ENCODE results near the gene VPS4B.
"Not testable (repeated sequence)": the region's sequence is repeated elsewhere in the genome, so short reads cannot be mapped to it uniquely, and the experiment has no call there.

Gene VPS4B

DNA sequence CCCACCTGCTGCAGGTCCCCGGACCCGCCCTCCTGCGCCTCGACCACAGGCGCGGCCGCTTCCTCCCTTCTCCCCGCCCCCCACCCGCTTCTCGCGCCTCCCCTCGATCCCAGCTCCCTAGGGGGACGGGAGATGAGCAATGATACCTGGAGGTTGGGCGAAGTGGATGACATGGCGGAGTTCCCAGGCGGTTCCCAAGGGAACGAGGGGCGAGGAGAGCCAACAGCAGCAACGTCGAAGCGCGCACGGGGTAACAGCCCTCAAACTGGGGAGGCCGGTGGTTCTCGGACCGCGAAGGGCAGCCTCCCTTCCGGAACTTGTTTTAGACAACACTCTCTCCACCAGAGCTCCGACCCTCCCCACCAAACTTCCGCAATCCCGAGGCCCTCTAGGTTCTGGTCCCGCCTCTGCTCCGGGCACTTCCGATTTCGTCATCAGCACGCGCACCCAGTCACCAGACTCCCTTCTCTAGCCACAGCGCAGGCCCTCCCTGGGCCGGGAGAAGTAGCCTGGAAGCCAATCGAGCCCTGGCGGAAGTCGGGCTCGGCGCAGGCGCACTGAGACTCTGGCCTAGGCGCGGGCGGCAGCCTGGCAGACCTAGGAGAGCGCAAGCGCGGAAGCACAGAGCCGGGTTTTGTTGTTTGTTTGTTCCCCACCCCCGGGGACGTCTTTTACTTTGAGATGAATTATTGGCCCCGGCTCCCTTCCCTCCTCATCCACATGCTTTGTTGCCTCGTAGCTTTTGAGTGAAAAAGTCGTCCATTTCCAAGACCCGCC lies at the start of gene VPS4B:
Gene VPS4B, minus strand, starts transcription at position 390 of the 777 bp plus-strand sequence. Its CDS starts 217 bp downstream, at position 173.
- peak; percentile 99 for DNase-seq (ENCODE audit: low read depth in 2 of 2)

- DNase-seq (ENCODE audit: low read depth in 2 of 2), result no peak
Measured at GRCh38 chr18:63470751-63471150, 48.5 kb upstream of the VPS4B start.

GRCh38 chr18:63468575-63468974 lies 46.3 kb upstream of the VPS4B start:
- no peak for DNase-seq (ENCODE audit: low read depth in 2 of 2)

DNA sequence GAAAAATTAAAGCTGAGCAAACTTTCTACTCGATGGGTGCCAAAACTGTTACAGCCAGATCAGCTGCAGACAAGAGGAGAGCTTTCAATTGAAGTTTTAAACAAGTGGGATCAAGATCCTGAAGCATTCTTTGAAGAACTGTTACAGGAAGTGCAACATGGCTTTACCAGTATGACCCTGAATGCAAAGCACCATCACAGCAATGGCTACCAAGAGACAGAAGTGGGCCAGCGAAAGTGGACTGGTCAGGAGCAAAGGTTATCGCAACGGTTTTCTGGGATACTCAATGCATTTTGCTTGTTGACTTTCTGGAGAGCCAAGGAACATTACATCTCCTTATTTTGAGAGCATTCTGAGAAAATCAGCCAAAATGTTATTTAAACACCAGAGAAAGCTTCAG lies 45.4 kb upstream of the VPS4B start:
- no peak for DNase-seq (ENCODE audit: low read depth in 2 of 2)

DNA sequence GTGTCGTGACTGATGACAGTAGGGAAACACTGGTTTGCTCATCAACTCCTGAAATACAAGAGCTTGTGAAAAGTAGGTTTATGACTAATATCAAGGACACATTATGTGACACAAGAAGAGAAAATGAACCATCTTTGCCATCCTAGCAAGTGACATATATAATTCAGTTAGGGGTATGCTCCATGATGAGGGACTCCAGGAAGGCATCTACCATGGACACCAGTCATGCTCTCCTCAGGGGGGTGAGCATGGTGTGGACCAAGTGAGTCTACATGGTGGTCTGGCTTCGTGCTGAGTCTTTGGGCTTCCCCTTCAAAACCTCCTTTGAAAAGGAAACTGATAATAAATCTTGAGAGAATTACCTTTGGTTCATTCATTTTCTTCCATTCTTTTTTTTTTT lies 42.8 kb upstream of the VPS4B start:
- no peak for DNase-seq (ENCODE audit: low read depth in 2 of 2)

DNA sequence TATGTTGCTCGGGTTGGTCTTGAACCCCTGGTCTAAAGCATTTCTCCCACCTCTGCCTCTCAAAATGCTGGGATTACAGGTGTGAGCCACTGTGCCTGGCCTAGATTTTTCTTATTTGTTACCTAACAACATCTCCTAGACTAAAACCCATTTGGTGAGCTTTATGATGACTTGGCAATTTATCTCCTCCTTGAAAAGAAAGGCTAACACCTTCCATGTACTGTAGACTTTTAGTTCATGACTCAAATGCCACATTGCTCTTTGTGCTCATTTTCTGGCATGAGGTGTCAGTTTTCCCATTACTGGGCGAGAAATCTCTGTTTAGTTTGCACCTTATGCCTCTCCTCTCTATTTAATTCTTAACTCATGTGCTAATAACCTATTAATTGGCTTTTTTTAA lies 42.2 kb upstream of the VPS4B start:
- no peak for DNase-seq (ENCODE audit: low read depth in 2 of 2)

GRCh38 chr18:63460414-63460813 lies 38.1 kb upstream of the VPS4B start:
- no peak for DNase-seq (ENCODE audit: low read depth in 2 of 2)

- no peak for DNase-seq (ENCODE audit: low read depth in 2 of 2)
Measured at GRCh38 chr18:63457977-63458376, 35.7 kb upstream of the VPS4B start.

DNA sequence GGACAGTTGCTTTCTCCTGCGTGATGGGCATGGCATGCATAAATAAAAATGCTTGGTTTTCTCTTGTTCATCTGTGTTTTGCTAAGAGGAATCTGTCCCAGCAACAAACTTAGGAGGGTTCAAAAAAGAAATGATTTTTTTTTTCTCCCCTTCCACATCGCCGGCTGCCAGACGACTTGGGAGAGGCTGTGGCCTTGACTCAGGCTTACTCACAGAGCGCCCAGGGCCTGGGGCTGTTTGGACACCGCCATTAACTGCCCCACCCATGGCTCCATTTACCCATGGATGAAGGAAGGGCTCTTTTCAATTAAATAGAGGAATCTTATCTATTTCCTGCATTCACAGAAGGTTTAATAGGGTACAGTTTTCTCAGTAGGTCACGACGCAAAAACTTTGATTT lies 32.2 kb upstream of the VPS4B start:
- no peak for DNase-seq (ENCODE audit: low read depth in 2 of 2)

DNA sequence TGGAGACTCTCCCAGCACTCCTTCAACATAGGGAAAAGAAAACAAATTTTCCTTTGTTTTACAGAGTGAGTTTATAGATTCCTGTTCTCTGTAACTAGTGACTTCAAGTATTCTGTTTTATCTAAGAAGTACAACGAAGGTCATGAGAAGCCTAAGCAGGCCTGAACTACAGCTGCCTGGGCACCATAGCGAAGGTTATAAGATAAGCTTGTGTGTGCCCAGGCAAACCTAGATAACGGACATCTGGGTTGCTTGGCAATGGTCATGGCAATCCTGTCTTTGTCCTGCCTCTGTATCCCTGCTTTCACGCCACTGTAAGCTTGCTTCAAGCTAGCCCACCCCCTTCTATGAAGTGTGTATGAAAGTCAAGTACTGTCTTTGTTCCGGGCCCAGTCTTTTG lies 30.5 kb upstream of the VPS4B start:
- not testable (repeated sequence) for DNase-seq (ENCODE audit: low read depth in 2 of 2)

- DNase-seq (ENCODE audit: low read depth in 2 of 2), result peak; percentile 2 to 10
Measured at GRCh38 chr18:63451799-63452660, 29.8 kb upstream of the VPS4B start.

DNA sequence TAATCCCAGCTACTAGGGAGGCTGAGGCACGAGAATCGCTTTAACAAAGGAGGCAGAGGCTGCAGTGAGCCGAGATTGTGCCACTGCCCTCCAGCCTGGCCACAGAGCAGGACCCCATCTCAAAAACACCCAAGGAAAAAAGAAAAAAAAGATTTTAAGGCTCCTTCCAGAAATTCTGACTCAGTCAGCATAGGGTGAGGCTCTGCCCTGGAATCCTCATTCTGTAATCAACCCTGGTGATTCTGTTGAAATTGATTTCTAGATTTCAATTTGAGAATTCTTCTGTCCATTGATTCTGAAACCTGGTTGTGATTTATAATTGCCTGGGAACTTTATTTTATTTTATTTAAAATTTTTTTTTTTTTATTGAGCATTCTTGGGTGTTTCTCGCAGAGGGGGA lies 27.1 kb upstream of the VPS4B start:
- DNase-seq (ENCODE audit: low read depth in 2 of 2), result no peak

GRCh38 chr18:63447066-63447465 lies 24.8 kb upstream of the VPS4B start:
- no peak for DNase-seq (ENCODE audit: low read depth in 2 of 2)

DNA sequence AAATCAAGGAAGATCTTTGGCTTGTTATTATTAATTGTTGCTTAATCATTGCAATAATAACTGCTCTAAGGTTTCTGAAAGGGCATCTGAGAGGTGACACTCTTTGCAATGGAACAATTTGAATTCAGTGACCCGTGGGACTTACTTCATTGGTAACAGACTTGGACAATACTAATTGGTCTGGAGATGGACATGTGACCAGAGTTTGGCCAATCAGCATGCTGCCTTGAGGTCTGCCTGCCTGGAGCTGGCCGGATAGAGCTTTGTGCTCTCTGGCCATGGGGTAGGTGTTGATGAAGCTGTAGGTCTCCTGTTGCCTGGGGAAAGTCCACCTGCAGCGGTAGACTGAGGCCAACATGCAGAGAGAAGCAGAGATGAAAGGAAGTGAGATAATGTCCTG lies 24.0 kb upstream of the VPS4B start:
- DNase-seq (ENCODE audit: low read depth in 2 of 2), result no peak

DNA sequence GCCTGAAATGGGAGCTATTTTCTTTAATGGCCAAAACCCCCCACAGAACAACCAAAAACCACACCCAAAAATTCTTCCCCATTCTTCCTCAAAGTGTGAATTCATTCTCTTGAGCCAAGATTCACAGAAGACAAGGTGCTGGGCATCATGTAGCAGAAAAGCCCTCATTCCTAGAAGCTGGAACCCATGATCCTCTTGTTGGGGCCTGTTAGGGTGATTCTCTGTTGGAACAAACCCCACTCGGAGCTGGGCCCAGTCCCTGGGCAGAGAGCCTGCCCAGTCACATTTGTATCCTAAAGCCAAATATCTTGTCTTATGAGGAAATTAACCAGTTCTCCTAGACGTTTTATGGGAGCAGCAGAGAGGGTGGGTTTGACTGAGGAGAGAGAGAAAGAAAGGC lies 22.8 kb upstream of the VPS4B start:
- no peak for DNase-seq (ENCODE audit: low read depth in 2 of 2)

DNA sequence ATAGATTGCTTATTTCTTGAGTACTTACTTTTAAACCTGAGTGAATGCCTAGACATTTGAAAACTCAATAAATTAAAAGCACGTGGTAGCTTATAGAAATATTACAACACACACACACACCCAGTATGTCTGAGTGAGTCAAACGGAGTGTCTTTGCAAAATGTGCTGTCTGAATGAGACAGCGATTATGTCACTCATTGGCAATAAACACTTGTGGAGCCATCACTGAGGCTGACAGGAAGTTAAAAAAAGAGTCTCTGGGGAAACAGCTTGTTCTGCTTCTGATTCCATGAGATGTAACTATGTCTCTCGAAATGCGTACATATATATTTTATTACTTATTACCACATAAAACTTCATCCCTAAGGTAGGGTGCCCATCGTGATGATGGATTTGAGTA lies 22.3 kb upstream of the VPS4B start:
- peak; percentile 80 to 86 for DNase-seq (ENCODE audit: low read depth in 2 of 2)

DNA sequence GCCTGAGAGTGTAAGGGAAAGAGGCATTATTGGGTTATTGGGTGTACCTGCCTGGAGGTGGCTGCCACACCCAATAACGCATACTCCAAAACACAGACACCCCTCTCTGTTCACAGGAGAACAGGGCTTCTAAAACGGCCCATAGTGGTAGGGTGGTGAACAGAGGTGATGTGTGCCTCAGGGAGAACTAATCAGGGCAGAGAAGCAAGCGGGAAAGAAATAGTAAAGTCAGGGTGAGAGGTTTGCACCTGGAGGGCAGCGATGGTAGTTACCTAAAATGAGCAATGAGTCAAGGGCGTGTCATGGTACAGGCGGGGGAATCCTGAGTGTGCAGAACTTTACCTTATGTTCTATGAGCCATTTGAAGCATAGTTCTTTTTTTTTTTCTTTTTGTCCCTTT lies 21.6 kb upstream of the VPS4B start:
- no peak for DNase-seq (ENCODE audit: low read depth in 2 of 2)

GRCh38 chr18:63440881-63441280 lies 18.6 kb upstream of the VPS4B start:
- DNase-seq (ENCODE audit: low read depth in 2 of 2), result no peak

- no peak for DNase-seq (ENCODE audit: low read depth in 2 of 2)
Measured at GRCh38 chr18:63440219-63440618, 17.9 kb upstream of the VPS4B start.

DNA sequence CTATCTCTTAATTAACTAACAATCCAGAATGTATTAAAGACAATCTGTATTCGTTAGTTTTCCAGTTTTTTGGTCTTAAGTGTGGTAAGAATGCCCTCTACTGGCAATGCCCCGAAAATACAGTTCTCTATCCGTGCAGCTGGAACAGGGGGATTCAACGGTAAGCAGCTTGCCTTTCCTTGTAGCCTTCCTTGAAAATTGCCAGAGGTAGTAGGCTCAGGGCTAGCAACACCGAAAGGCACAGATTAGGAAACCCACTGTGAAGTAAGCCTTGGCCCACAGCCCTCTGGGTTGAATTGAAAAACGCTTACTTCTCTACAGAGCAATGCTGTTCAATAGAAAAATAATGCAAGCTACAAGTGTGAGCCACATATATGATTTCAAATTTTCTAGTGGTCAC lies 17.1 kb upstream of the VPS4B start:
- DNase-seq (ENCODE audit: low read depth in 2 of 2), result no peak

GRCh38 chr18:63438181-63438580 lies 15.9 kb upstream of the VPS4B start:
- DNase-seq (ENCODE audit: low read depth in 2 of 2), result no peak

- no peak for DNase-seq (ENCODE audit: low read depth in 2 of 2)
Measured at GRCh38 chr18:63433334-63433866, 11.1 kb upstream of the VPS4B start.

DNA sequence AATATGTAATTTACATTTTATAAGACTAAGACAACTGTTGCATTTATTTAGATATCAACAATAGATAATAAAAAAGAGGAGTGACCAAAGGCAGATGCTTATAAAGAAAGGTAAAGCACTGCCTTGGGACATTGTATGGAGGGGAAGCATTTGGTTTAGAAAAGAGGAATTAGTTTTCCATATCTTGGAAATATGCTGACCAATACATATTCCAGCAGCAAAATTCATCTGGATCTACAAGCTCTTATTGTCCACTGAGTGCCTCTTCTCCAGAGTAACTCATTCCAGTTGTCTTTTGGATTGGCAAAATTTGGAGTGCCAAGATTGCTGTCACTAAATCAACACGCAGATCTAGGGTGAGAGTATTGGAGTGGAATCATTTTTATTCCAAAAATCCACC lies 8.9 kb upstream of the VPS4B start:
- no peak for DNase-seq (ENCODE audit: low read depth in 2 of 2)

Measured in fibroblast of skin of left biceps (primary cell).